Measurements from ENCODE around the gene NTPCR.

DNA sequence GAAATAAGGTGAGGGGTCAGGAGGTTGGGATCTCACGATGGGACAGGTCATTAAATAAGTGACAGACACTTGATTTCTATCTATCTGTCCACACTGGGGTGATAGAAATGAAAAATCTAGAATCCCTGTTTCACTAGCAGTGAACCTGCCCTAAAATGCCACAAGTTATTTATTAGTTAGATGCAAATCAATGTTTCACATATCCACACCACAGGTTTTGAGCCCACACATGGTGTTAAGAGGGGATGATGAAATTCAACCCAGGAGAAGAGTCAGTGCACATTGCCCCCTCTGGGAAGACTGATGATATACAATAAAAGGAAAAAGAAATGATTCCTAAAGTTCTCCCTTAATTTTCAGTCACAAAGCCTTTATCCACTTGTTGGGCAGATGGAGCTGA lies 10.1 kb upstream of the NTPCR start:
- TF ChIP-seq, protein P1, sequence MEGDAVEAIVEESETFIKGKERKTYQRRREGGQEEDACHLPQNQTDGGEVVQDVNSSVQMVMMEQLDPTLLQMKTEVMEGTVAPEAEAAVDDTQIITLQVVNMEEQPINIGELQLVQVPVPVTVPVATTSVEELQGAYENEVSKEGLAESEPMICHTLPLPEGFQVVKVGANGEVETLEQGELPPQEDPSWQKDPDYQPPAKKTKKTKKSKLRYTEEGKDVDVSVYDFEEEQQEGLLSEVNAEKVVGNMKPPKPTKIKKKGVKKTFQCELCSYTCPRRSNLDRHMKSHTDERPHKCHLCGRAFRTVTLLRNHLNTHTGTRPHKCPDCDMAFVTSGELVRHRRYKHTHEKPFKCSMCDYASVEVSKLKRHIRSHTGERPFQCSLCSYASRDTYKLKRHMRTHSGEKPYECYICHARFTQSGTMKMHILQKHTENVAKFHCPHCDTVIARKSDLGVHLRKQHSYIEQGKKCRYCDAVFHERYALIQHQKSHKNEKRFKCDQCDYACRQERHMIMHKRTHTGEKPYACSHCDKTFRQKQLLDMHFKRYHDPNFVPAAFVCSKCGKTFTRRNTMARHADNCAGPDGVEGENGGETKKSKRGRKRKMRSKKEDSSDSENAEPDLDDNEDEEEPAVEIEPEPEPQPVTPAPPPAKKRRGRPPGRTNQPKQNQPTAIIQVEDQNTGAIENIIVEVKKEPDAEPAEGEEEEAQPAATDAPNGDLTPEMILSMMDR (IDR thresholded peaks at IDR 0.05; ENCODE audit: insufficient read depth, low read depth, low read length) = no peak
- TF ChIP-seq EZH2 (IDR thresholded peaks at IDR 0.05; ENCODE audit: insufficient read depth, low read length) = no peak
